GM12878 (cell line): Measurements from ENCODE around the gene SDK2. TPM values are rescaled to one million over a fixed set of nuclear protein-coding genes. Genes with fewer than 3 reads are reported as not detected.

ENCODE experiments used
- ATAC-seq: fragments of 200-7000 bp; cut with Tn5 transposase; 3 replicates; pipeline ENCODE4 v1.9.1; 2020; ENCODE audit warnings: mild to moderate bottlenecking, moderate library complexity
- BruUV-seq: library from RNA; stranded (reverse); fragments of 400-500 nt; replicated peaks from 2 replicates; lab custom pipeline; 2021; lab: Mats Ljungman, UMichigan
- CTCF ChIA-PET: fragments of 300-600 bp; sonication (Branson Sonifier 250); formaldehyde crosslinking; extraction: SDS; loops from one replicate; lab custom pipeline; 2021; ENCODE audit warnings: inconsistent platforms; lab: Yijun Ruan, JAX
- POLR2A ChIA-PET: fragments of 350-600 bp; formaldehyde crosslinking; extraction: SDS; loops from one replicate; lab custom pipeline; 2021; ENCODE audit warnings: inconsistent platforms; lab: Charles Lee
- RAD21 ChIA-PET: fragments of 300-600 bp; sonication (Branson Sonifier 250); formaldehyde crosslinking; loops from one replicate; lab custom pipeline; 2023; ENCODE audit warnings: antibody characterized with exemption; ENCODE audit not compliant: unreplicated experiment; lab: Charles Lee
- SMC1A ChIA-PET: fragments of 300-600 bp; sonication (Branson Sonifier 250); formaldehyde crosslinking; loops from one replicate; lab custom pipeline; 2023; ENCODE audit not compliant: unreplicated experiment, uncharacterized antibody; lab: Charles Lee
- DNase-seq: peaks from one replicate; pipeline ENCODE4 v3.0.0-alpha.2; 2011; ENCODE audit warnings: low read depth, low spot score
- FAIRE-seq: peaks from 3 replicates; lab custom pipeline; 2011; peaks lifted over from hg19 to GRCh38; lab: Jason Lieb, UNC
- H2AFZ ChIP-seq: 2 replicates; pipeline ENCODE4 v1.6.0; 2011; ENCODE audit warnings: low read depth, low read length, control low read depth; ENCODE audit not compliant: control insufficient read depth
- H3K27ac ChIP-seq: 2 replicates; pipeline ENCODE4 v1.5.1; 2011; ENCODE audit warnings: control low read depth; ENCODE audit not compliant: control insufficient read depth, insufficient read depth
- H3K27me3 ChIP-seq, 2 experiments: replicated peaks in 1 of 2; 2 replicates each; pipeline versions ENCODE4 v1.6.0 to v1.6.1; 2011; ENCODE audit warnings: low read length in 1 of 2; ENCODE audit not compliant: control insufficient read depth in 2 of 2, insufficient read depth in 2 of 2
- H3K36me3 ChIP-seq, 2 experiments: 2 replicates each; pipeline ENCODE4 v1.5.1; 2011; ENCODE audit warnings: low read length in 1 of 2; ENCODE audit not compliant: control insufficient read depth in 2 of 2, insufficient read depth in 2 of 2
- H3K4me1 ChIP-seq: 2 replicates; pipeline ENCODE4 v1.6.1; 2011; ENCODE audit warnings: mild to moderate bottlenecking, low read length, moderate library complexity, mixed read lengths; ENCODE audit not compliant: control insufficient read depth, insufficient read depth
- H3K4me2 ChIP-seq: 2 replicates; pipeline ENCODE4 v1.6.0; 2011; ENCODE audit warnings: control low read depth; ENCODE audit not compliant: control insufficient read depth, insufficient read depth
- H3K4me3 ChIP-seq: fragments of 200-600 bp; sonication (generic); 2 replicates; pipeline ENCODE4 v1.5.1; 2016
- H3K79me2 ChIP-seq: 2 replicates; pipeline ENCODE4 v1.6.0; 2011; ENCODE audit warnings: low read length; ENCODE audit not compliant: control insufficient read depth, insufficient read depth
- H3K9ac ChIP-seq: 2 replicates; pipeline ENCODE4 v1.8.0; 2011; ENCODE audit warnings: low read length, control low read depth, mixed read lengths; ENCODE audit not compliant: control insufficient read depth, insufficient read depth
- H3K9me3 ChIP-seq: replicated peaks from 3 replicates; pipeline ENCODE4 v1.5.1; 2011; ENCODE audit warnings: mild to moderate bottlenecking, low read length; ENCODE audit not compliant: control insufficient read depth, insufficient read depth
- H4K20me1 ChIP-seq: 2 replicates; pipeline ENCODE4 v1.6.0; 2011; ENCODE audit not compliant: control insufficient read depth, insufficient read depth
- TCF12 ChIP-seq: IDR thresholded peaks from 2 replicates; pipeline ENCODE4 v1.6.1; 2011; ENCODE audit warnings: low read depth, mild to moderate bottlenecking, low read length
- WGBS: methylation state at CpG from one replicate; pipeline ENCODE4 v1.1.6; 2016; ENCODE audit warnings: low lambda C conversion rate; ENCODE audit not compliant: insufficient replicate concordance, insufficient coverage; ENCODE audit errors: missing lambda C conversion rate; 5-methylcytosine and 5-hydroxymethylcytosine counted together
- in situ Hi-C: fragments of 300-500 bp; cut with MboI; formaldehyde crosslinking; loops from 9 replicates; pipeline ENCODE4 v1.14.3; 2018; ENCODE audit warnings: mixed read lengths
- intact Hi-C: fragments of 100-400 bp; cut with micrococcal nuclease; formaldehyde crosslinking; loops from one replicate; pipeline ENCODE4 v1.14.2; 2022; ENCODE audit not compliant: unreplicated experiment
- polyA plus RNA-seq, 11 experiments: library from polyadenylated mRNA; depleted of rRNA in 4 of 11; unstranded in 6 of 11; stranded (reverse) in 5 of 11; fragments of >200 nt; fragmentation: Nextera tagmentation in 4 of 11; fragmentation: Illumina TruSeq in 1 of 11; extraction: Ambion mirVana in 4 of 11; extraction: Trizol in 1 of 11; gene quantifications; 1 replicate in 1 of 11; 2 replicates in 10 of 11; pipeline versions ENCODE4 v1.2.1 to v1.2.3, GENCODE V29; 2011 to 2016; ENCODE audit warnings: inconsistent platforms in 2 of 11, missing spikeins in 2 of 11, low read depth in 1 of 11
- total RNA-seq, 4 experiments: library from RNA; depleted of rRNA in 3 of 4; stranded (reverse); fragments of >200 nt in 3 of 4; fragmentation: Illumina TruSeq in 1 of 4; extraction: Trizol in 1 of 4; gene quantifications; 2 replicates each; pipeline versions ENCODE4 v1.2.1 to v1.2.3, GENCODE V29; 2013 to 2021
- TF ChIP-seq, protein P1 (sequence below), 3 experiments: IDR thresholded peaks in 2 of 3; conservative IDR thresholded peaks in 1 of 3; 2 replicates each; pipeline ENCODE4 v1.5.1; 2011; ENCODE audit warnings: low read depth in 3 of 3, low read length in 3 of 3, mild to moderate bottlenecking in 3 of 3, control low read depth in 2 of 3, moderate library complexity in 2 of 3, inconsistent platforms in 1 of 3, mixed read lengths in 1 of 3; ENCODE audit not compliant: control insufficient read depth in 2 of 3, insufficient read depth in 1 of 3; ENCODE audit errors: extremely low read depth in 1 of 3

Gene SDK2
- total and polyA plus RNA-seq, 10 of the 15 experiments (the other 5 are each of a cell fraction or from before 2014, with no cell fraction given), result 0.03 to 0.08 (median 0.03) TPM; not detected in 7

DNA sequence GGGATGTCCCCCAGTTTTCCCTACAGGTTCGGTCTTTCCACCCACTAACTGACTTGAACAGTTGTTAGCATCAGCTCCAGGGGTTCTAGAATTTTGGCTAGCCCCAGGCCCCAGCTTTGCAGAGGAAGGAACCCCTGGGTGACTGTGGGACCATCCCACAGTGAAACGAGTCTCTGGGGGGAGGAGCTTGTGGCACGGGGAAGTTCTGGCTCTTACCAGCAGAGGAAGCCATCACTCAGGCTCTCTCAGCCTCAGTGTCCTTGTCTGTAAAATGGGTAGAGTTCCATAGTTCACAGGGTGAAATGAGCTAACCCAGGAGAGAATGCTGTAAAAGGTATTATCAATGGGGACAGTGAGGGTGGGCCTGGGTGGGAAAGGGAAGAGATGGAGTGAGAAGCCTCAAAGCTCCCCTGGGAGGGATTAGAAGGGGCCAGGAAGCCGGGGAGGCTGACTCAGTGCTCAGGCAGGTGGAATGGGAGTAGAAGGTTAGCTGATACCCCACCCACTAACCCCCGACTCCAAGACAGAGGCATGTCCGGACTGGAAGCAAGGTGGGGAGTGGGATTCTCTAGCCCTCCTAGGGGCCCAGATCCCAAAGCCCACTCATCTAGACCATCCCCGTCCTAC, 301.6 kb downstream of the SDK2 start:
- Histone ChIP-seq H3K9me3 (no peaks in the 10 kb centered on the region), H3K9ac (no peak overlapping the region), H4K20me1 (no peaks in the 10 kb centered on the region), H2AFZ (no peak overlapping the region), H3K79me2 (no peaks in the 10 kb centered on the region), H3K4me1 (no peaks in the 10 kb centered on the region), H3K27me3 (no peaks in the 10 kb centered on the region), H3K4me2 (no peak overlapping the region), H3K36me3 (no peaks in the 10 kb centered on the region), H3K27ac (no peak overlapping the region), H3K4me3 (no peak overlapping the region)
- ATAC-seq (peak; percentile 79), FAIRE-seq (no peak), DNase-seq (no peak)
- TF ChIP-seq, protein P1, sequence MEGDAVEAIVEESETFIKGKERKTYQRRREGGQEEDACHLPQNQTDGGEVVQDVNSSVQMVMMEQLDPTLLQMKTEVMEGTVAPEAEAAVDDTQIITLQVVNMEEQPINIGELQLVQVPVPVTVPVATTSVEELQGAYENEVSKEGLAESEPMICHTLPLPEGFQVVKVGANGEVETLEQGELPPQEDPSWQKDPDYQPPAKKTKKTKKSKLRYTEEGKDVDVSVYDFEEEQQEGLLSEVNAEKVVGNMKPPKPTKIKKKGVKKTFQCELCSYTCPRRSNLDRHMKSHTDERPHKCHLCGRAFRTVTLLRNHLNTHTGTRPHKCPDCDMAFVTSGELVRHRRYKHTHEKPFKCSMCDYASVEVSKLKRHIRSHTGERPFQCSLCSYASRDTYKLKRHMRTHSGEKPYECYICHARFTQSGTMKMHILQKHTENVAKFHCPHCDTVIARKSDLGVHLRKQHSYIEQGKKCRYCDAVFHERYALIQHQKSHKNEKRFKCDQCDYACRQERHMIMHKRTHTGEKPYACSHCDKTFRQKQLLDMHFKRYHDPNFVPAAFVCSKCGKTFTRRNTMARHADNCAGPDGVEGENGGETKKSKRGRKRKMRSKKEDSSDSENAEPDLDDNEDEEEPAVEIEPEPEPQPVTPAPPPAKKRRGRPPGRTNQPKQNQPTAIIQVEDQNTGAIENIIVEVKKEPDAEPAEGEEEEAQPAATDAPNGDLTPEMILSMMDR (IDR thresholded peaks at IDR 0.05 in 2 of 3, conservative IDR thresholded peaks at IDR 0.05 in 1 of 3; ENCODE audit: control insufficient read depth in 2 of 3, extremely low read depth in 1 of 3, insufficient read depth in 1 of 3, low read depth in 3 of 3, low read length in 3 of 3), result peak in 1 of 3 experiments; percentile 22; a peak in 2 of 6 replicates
- no peak for TF ChIP-seq TCF12
- 37% methylated on average over 7 of the region's 7 CpGs for WGBS
- in situ Hi-C loops (no loop called here), intact Hi-C loops (no loop called here)
- POLR2A ChIA-PET, result no interaction called here
- SMC1A ChIA-PET, result interaction anchor here (0.7 to 2.3 kb wide), 10 partner anchors 20 to 371 kb away, joined by 3 to 13 read pairs (median 4); no protein-coding TSS in a partner anchor
- RAD21 ChIA-PET, result interaction anchor here (0.6 to 2.7 kb wide), 14 partner anchors 19 to 616 kb away, joined by 3 to 14 read pairs (median 4); partner anchors contain the start of gene CDC42EP4
- BruUV-seq, result no TSS peak
- CTCF ChIA-PET, result interaction anchor here (0.7 to 6.1 kb wide), 15 partner anchors 9 to 615 kb away, joined by 3 to 39 read pairs (median 4); partner anchors contain the start of gene CDC42EP4
